Choroid plexus epithelial cell (primary cell): ENCODE measurements around the gene MROH7.
A peak's percentile ranks its signal among the peaks of the same experiment; 100 is the strongest.

Source experiments
- DNase-seq: peaks from one replicate; pipeline ENCODE4 v3.0.0-alpha.2; 2010; ENCODE audit warnings: low read depth
- H3K4me3 ChIP-seq: 2 replicates; pipeline ENCODE4 v1.5.1; 2011; ENCODE audit warnings: low read depth, mild to moderate bottlenecking, control low read depth, low read length, moderate library complexity
- CTCF ChIP-seq: conservative IDR thresholded peaks from 2 replicates; pipeline ENCODE4 v1.5.1; 2011; ENCODE audit warnings: low read depth, mild to moderate bottlenecking, control low read depth, inconsistent platforms, low read length, moderate library complexity

MROH7 gene

GRCh38 chr1:54736685-54737084 lies 95.1 kb downstream of the MROH7 start:
- no peak for DNase-seq
- H3K4me3 ChIP-seq, result no peak overlapping the region
- TF ChIP-seq CTCF, result no peak

- no peak overlapping the region for H3K4me3 ChIP-seq
- no peak for DNase-seq
- TF ChIP-seq CTCF, result no peak
Observed at GRCh38 chr1:54738244-54738643, 96.7 kb downstream of the MROH7 start.

- DNase-seq, result no peak
Observed at GRCh38 chr1:54741531-54741930, 99.9 kb downstream of the MROH7 start.

GRCh38 chr1:54742282-54742681 lies 100.7 kb downstream of the MROH7 start:
- TF ChIP-seq CTCF, result no peak
- DNase-seq, result peak; percentile 50
- H3K4me3 ChIP-seq, result no peak overlapping the region

More at GRCh38 chr1:54741531-54741930, 99.9 kb downstream of the MROH7 start:
- no peak for TF ChIP-seq CTCF
- no peak overlapping the region for H3K4me3 ChIP-seq

GRCh38 chr1:54743416-54744226 lies 102.0 kb downstream of the MROH7 start:
- no peak overlapping the region for H3K4me3 ChIP-seq

GRCh38 chr1:54744696-54745095 lies 103.1 kb downstream of the MROH7 start:
- TF ChIP-seq CTCF, result no peak
- DNase-seq, result no peak
- H3K4me3 ChIP-seq, result no peak overlapping the region

More at GRCh38 chr1:54743416-54744226, 102.0 kb downstream of the MROH7 start:
- no peak for DNase-seq
- no peak for TF ChIP-seq CTCF

- H3K4me3 ChIP-seq, result no peak overlapping the region
- no peak for DNase-seq
- TF ChIP-seq CTCF, result no peak
Observed at GRCh38 chr1:54745274-54745673, 103.7 kb downstream of the MROH7 start.
